Body of pancreas (tissue), 4 donors: ENCODE results near the gene MAPK8. TPM values are rescaled to one million over a fixed set of nuclear protein-coding genes. Genes with fewer than 3 reads are reported as not detected.
A peak's percentile ranks its signal among the peaks of the same experiment; 100 is the strongest.

ENCODE experiments used
- ATAC-seq: fragments of 150-250 bp; one replicate; pipeline ENCODE4 v1.9.1; 2016
- DNase-seq, 4 donors: peaks; one replicate each; pipeline ENCODE4 v3.0.0-alpha.2; 2019
- H3K27ac ChIP-seq, 4 donors: fragments of 200-600 bp; sonication (generic); 1 replicate in 3 of 4; 2 replicates in 1 of 4; pipeline versions ENCODE4 v1.5.1 to v1.6.1; 2016 to 2019; ENCODE audit warnings: mild to moderate bottlenecking in 1 of 4, mixed read lengths in 1 of 4, moderate library complexity in 1 of 4
- H3K27me3 ChIP-seq, 2 donors: fragments of 200-600 bp; sonication (generic); one replicate each; pipeline ENCODE4 v1.6.0; 2016; ENCODE audit warnings: mild to moderate bottlenecking in 1 of 2
- H3K36me3 ChIP-seq, 2 donors: fragments of 200-600 bp; sonication (generic); replicated peaks in 1 of 2; 2 replicates each; pipeline ENCODE4 v1.5.1; 2016; ENCODE audit warnings: low read depth in 2 of 2; ENCODE audit not compliant: insufficient read depth in 1 of 2
- H3K4me1 ChIP-seq: fragments of 200-600 bp; sonication (generic); one replicate; pipeline ENCODE4 v1.6.0; 2016
- H3K4me3 ChIP-seq, 2 donors: fragments of 200-600 bp; sonication (generic); 1 replicate in 1 of 2; 2 replicates in 1 of 2; pipeline ENCODE4 v1.5.1; 2016 to 2019
- H3K9me3 ChIP-seq, 3 donors: fragments of 200-600 bp; sonication (generic); 1 replicate in 2 of 3; 2 replicates in 1 of 3; pipeline ENCODE4 v1.5.1; 2016
- CTCF ChIP-seq, 7 experiments: fragments of 450-650 bp in 4 of 7; fragments of 200-600 bp in 3 of 7; sonication (generic) in 3 of 7; IDR thresholded peaks; one replicate each; pipeline ENCODE4 v1.5.1; 2016 to 2019; ENCODE audit warnings: antibody characterized with exemption in 7 of 7
- POLR2A ChIP-seq, 3 donors: fragments of 450-650 bp; IDR thresholded peaks; one replicate each; pipeline ENCODE4 v1.6.1; 2016; ENCODE audit warnings: antibody characterized with exemption in 3 of 3, mild to moderate bottlenecking in 2 of 3
- WGBS, 2 donors: methylation state at CpG; one replicate each; pipeline ENCODE4 v1.1.5; 2017; 5-methylcytosine and 5-hydroxymethylcytosine counted together
- intact Hi-C: fragments of 100-400 bp; cut with DNase I; formaldehyde crosslinking; loops from one replicate; pipeline ENCODE4 v1.15.1; 2023
- total RNA-seq, 2 donors: library from RNA; depleted of rRNA; stranded (reverse); fragments of >200 nt; gene quantifications; one replicate each; pipeline ENCODE4 v1.1.0, GENCODE V29; 2016

Gene MAPK8
- total RNA-seq, 2 donors from 2014 or later = 16.1 to 22.7 TPM

- H3K4me1 ChIP-seq = no peaks in the 10 kb centered on the region
- DNase-seq (peak in 2 of 4 donors; percentile 6 to 16), ATAC-seq (peak; percentile 15)
- H3K9me3 ChIP-seq = no peaks in the 10 kb centered on the region
- no peaks in the 10 kb centered on the region for H3K27me3 ChIP-seq
- TF ChIP-seq CTCF (IDR thresholded peaks at IDR 0.05) (no peak), POLR2A (IDR thresholded peaks at IDR 0.05) (no peak)
- no peak overlapping the region for H3K27ac ChIP-seq
- WGBS, 2 donors = 72 to 83% methylated on average over 8 to 27 of the region's 27 CpGs
- H3K4me3 ChIP-seq = no peak overlapping the region
- H3K36me3 ChIP-seq = no peaks in the 10 kb centered on the region
- intact Hi-C loops = no loop called here
Measured at GRCh38 chr10:48464871-48465736, 158.6 kb downstream of the MAPK8 start.

DNA sequence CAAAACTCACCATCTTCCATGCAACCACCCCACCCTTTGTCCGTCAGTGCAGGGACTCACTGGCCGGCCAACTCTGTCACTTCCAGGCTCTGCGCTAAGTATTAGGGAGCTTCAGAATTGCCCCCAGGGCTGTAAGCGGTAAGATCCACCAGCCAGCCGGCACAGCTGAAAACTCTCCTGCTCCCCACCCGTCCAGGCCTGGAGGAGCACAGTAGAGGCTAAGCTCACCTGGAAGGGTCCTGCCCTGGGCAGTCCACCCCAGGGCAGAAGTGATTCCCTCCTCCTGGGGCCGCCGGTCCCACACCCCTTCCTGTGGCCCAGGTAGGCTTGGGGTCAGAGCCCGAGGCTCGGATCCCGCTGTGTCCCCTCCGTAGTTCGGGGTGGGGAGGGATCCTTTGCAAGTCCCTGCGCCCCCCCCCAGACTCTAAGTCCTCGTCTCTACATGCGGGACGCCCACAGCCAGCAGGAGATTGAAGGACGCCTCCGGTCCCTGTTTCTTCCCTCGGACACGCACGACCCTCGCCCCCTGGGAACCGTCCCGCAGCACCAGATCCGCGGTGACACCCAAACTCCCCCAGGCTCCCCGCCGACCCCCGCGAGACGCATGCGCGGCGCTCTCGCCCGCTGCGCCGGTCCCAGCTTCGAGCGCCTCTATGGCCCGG lies 159.5 kb downstream of the MAPK8 start:
- no peaks in the 10 kb centered on the region for H3K4me1 ChIP-seq
- WGBS, 2 donors = 28 to 81% methylated on average over 10 to 41 of the region's 42 CpGs
- TF ChIP-seq CTCF (IDR thresholded peaks at IDR 0.05) (no peak), POLR2A (IDR thresholded peaks at IDR 0.05) (no peak)
- H3K4me3 ChIP-seq = no peak overlapping the region
- intact Hi-C loops = no loop called here
- ATAC-seq (no peak), DNase-seq (peak in 2 of 4 donors; percentile 4 to 11)
- no peaks in the 10 kb centered on the region for H3K36me3 ChIP-seq
- H3K27me3 ChIP-seq = no peaks in the 10 kb centered on the region
- H3K27ac ChIP-seq = no peak overlapping the region
- no peaks in the 10 kb centered on the region for H3K9me3 ChIP-seq

GRCh38 chr10:48466611-48467240 lies 160.2 kb downstream of the MAPK8 start:
- 23 to 53% methylated on average over 6 to 30 of the region's 43 CpGs for WGBS, 2 donors
- no peaks in the 10 kb centered on the region for H3K36me3 ChIP-seq
- DNase-seq (peak in 2 of 4 donors; percentile 4 to 6), ATAC-seq (no peak)
- no peak overlapping the region for H3K4me3 ChIP-seq
- no peak for TF ChIP-seq CTCF (IDR thresholded peaks at IDR 0.05)
- no peak overlapping the region for H3K27ac ChIP-seq
- H3K4me1 ChIP-seq = no peaks in the 10 kb centered on the region
- H3K27me3 ChIP-seq = no peaks in the 10 kb centered on the region
- H3K9me3 ChIP-seq = no peaks in the 10 kb centered on the region
- intact Hi-C loops = no loop called here

GRCh38 chr10:48467669-48468068 lies 161.2 kb downstream of the MAPK8 start:
- H3K27me3 ChIP-seq = no peaks in the 10 kb centered on the region
- no peak overlapping the region for H3K27ac ChIP-seq
- H3K9me3 ChIP-seq = no peaks in the 10 kb centered on the region
- WGBS, 2 donors = 76 to 78% methylated on average over 4 of the region's 4 CpGs
- no peaks in the 10 kb centered on the region for H3K4me1 ChIP-seq
- H3K4me3 ChIP-seq = no peak overlapping the region
- intact Hi-C loops = no loop called here
- ATAC-seq (no peak), DNase-seq (no peak)
- no peaks in the 10 kb centered on the region for H3K36me3 ChIP-seq
- TF ChIP-seq CTCF (IDR thresholded peaks at IDR 0.05) = no peak
- TF ChIP-seq POLR2A (IDR thresholded peaks at IDR 0.05) = no peak
